MCF 10A (cell line): Measurements from ENCODE around the gene DYRK1A. TPM values are rescaled to one million over a fixed set of nuclear protein-coding genes. Genes with fewer than 3 reads are reported as not detected.

Experiments used
- BruUV-seq: library from RNA; stranded (reverse); fragments of 400-500 nt; replicated peaks from 2 replicates; lab custom pipeline; 2021; lab: Mats Ljungman, UMichigan
- CTCF ChIA-PET: fragments of 300-600 bp; sonication (Branson Sonifier 250); formaldehyde crosslinking; extraction: SDS; loops from one replicate; lab custom pipeline; 2021; ENCODE audit warnings: antibody characterized with exemption, inconsistent platforms; lab: Yijun Ruan, JAX
- POLR2A ChIA-PET: fragments of 300-600, 350-650 bp; sonication (Branson Sonifier 250); formaldehyde crosslinking; extraction: SDS; loops from one replicate; lab custom pipeline; 2020; ENCODE audit warnings: antibody characterized with exemption, inconsistent platforms; lab: Yijun Ruan, JAX
- DNase-seq: peaks from one replicate; pipeline ENCODE4 v3.0.0-alpha.2; 2018; ENCODE audit not compliant: unreplicated experiment
- H3K27ac Mint-ChIP-seq: one replicate; pipeline ENCODE4 v1.8.0; 2022; ENCODE audit warnings: mild to moderate bottlenecking, low read depth, mixed read lengths; ENCODE audit not compliant: unreplicated experiment
- H3K27me3 Mint-ChIP-seq: one replicate; pipeline ENCODE4 v1.8.0; 2022; ENCODE audit warnings: mixed read lengths; ENCODE audit not compliant: insufficient read depth, unreplicated experiment
- H3K36me3 Mint-ChIP-seq: one replicate; pipeline ENCODE4 v1.8.0; 2022; ENCODE audit warnings: mild to moderate bottlenecking, moderate library complexity, mixed read lengths; ENCODE audit not compliant: insufficient read depth, unreplicated experiment
- H3K4me1 Mint-ChIP-seq: one replicate; pipeline ENCODE4 v1.8.0; 2022; ENCODE audit warnings: mixed read lengths; ENCODE audit not compliant: insufficient read depth, unreplicated experiment
- H3K4me3 Mint-ChIP-seq: one replicate; pipeline ENCODE4 v1.8.0; 2022; ENCODE audit warnings: mild to moderate bottlenecking, moderate library complexity, mixed read lengths; ENCODE audit not compliant: unreplicated experiment
- H3K9me3 Mint-ChIP-seq: one replicate; pipeline ENCODE4 v1.8.0; 2022; ENCODE audit warnings: mixed read lengths; ENCODE audit not compliant: unreplicated experiment
- intact Hi-C: fragments of 100-400 bp; cut with micrococcal nuclease; formaldehyde crosslinking; loops from 2 replicates; pipeline ENCODE4 v1.14.1; 2022
- total RNA-seq: library from RNA; stranded (reverse); gene quantifications from 2 replicates; pipeline ENCODE4 v1.2.3, GENCODE V29; 2022
- TF ChIP-seq, protein P1 (sequence below): fragments of 200-600 bp; IDR thresholded peaks from one replicate; pipeline ENCODE4 v1.8.0; 2022; ENCODE audit warnings: antibody characterized with exemption, mild to moderate bottlenecking; ENCODE audit not compliant: unreplicated experiment

DYRK1A gene
- total RNA-seq, 1 experiment from 2014 or later, result 58.6 TPM

DNA sequence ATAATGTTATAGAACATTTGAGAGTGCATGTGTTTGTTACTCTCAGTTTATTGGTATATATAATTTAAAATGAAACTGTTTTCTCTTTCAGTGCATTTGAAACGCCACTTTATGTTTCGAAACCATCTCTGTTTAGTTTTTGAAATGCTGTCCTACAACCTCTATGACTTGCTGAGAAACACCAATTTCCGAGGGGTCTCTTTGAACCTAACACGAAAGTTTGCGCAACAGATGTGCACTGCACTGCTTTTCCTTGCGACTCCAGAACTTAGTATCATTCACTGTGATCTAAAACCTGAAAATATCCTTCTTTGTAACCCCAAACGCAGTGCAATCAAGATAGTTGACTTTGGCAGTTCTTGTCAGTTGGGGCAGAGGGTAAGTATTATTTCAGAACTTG, 123.5 kb downstream of the DYRK1A start:
- no peak for DNase-seq
- peaks cover 58% of the 10 kb centered on the region for H3K36me3 Mint-ChIP-seq
- ChIA-PET CTCF (no interaction called here), POLR2A (no interaction called here)
- H3K4me1 Mint-ChIP-seq, result no peaks in the 10 kb centered on the region
- H3K27ac Mint-ChIP-seq, result no peak overlapping the region
- TF ChIP-seq, protein P1, sequence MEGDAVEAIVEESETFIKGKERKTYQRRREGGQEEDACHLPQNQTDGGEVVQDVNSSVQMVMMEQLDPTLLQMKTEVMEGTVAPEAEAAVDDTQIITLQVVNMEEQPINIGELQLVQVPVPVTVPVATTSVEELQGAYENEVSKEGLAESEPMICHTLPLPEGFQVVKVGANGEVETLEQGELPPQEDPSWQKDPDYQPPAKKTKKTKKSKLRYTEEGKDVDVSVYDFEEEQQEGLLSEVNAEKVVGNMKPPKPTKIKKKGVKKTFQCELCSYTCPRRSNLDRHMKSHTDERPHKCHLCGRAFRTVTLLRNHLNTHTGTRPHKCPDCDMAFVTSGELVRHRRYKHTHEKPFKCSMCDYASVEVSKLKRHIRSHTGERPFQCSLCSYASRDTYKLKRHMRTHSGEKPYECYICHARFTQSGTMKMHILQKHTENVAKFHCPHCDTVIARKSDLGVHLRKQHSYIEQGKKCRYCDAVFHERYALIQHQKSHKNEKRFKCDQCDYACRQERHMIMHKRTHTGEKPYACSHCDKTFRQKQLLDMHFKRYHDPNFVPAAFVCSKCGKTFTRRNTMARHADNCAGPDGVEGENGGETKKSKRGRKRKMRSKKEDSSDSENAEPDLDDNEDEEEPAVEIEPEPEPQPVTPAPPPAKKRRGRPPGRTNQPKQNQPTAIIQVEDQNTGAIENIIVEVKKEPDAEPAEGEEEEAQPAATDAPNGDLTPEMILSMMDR, result no peak
- H3K4me3 Mint-ChIP-seq, result no peak overlapping the region
- H3K9me3 Mint-ChIP-seq, result no peaks in the 10 kb centered on the region
- H3K27me3 Mint-ChIP-seq, result no peaks in the 10 kb centered on the region
- BruUV-seq, result no TSS peak
- intact Hi-C loops, result loop anchor here (10.0 kb wide), 1 partner anchor 235 kb away; no protein-coding TSS in a partner anchor

DNA sequence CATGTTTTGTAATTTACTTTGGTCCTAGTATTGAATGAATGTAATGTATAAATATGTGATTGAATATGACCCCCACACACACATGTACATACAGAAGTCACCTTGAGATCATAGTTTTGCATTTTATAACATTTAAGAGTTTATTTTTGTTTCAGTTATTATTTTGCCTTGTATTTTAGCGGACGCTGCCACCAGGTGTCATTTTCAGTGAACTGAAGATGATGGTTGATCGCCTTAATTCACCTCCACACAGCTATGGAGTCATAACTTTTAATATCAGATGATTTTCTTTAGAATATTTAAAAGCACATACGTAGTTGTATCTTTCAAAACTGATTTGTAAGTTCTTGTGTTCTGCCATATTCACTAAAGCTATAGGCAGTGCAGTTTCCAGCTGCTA, 130.4 kb downstream of the DYRK1A start:
- peaks cover 3% of the 10 kb centered on the region for H3K9me3 Mint-ChIP-seq
- POLR2A ChIA-PET, result interaction anchor here (0.7 to 1.6 kb wide), 3 partner anchors 32 to 123 kb away, joined by 3 read pairs; no protein-coding TSS in a partner anchor
- H3K36me3 Mint-ChIP-seq, result peaks cover 73% of the 10 kb centered on the region
- H3K4me3 Mint-ChIP-seq, result no peak overlapping the region
- H3K4me1 Mint-ChIP-seq, result peaks cover 4% of the 10 kb centered on the region
- TF ChIP-seq, protein P1, result peak; percentile 30
- no peaks in the 10 kb centered on the region for H3K27me3 Mint-ChIP-seq
- intact Hi-C loops, result loop anchor here (10.0 kb wide), 1 partner anchor 242 kb away; no protein-coding TSS in a partner anchor
- no TSS peak for BruUV-seq
- CTCF ChIA-PET, result interaction anchor here (0.7 to 1.3 kb wide), 6 partner anchors 11 to 859 kb away, joined by 3 to 4 read pairs (median 3); no protein-coding TSS in a partner anchor
- peak; percentile 14 for DNase-seq
- H3K27ac Mint-ChIP-seq, result no peak overlapping the region

DNA sequence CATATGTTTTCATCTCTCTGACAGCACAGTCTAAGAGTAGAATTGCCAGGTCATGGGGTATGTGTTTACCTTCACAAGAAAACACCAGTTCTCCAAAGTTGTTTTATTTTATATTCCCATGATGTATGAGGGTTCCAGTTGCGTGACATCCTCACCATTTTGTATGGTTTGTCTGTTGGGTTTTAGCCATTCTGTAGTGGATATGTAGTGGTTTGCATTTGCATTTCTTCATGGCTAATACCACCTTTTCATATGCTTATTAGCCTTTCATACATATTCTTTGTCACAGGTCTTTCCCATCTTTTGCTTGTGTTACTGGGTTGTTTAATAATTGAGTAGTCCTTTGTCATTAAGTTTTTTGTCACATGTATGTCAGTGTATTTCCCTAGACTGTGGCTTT, 132.1 kb downstream of the DYRK1A start:
- intact Hi-C loops, result loop anchor here (10.0 kb wide), 1 partner anchor 244 kb away; no protein-coding TSS in a partner anchor
- H3K4me3 Mint-ChIP-seq, result no peak overlapping the region
- TF ChIP-seq, protein P1, result no peak
- H3K36me3 Mint-ChIP-seq, result peaks cover 78% of the 10 kb centered on the region
- no peaks in the 10 kb centered on the region for H3K27me3 Mint-ChIP-seq
- peaks cover 17% of the 10 kb centered on the region for H3K9me3 Mint-ChIP-seq
- no peak overlapping the region for H3K27ac Mint-ChIP-seq
- no TSS peak for BruUV-seq
- H3K4me1 Mint-ChIP-seq, result peaks cover 9% of the 10 kb centered on the region
- POLR2A ChIA-PET, result no interaction called here
- CTCF ChIA-PET, result no interaction called here
- DNase-seq, result no peak

DNA sequence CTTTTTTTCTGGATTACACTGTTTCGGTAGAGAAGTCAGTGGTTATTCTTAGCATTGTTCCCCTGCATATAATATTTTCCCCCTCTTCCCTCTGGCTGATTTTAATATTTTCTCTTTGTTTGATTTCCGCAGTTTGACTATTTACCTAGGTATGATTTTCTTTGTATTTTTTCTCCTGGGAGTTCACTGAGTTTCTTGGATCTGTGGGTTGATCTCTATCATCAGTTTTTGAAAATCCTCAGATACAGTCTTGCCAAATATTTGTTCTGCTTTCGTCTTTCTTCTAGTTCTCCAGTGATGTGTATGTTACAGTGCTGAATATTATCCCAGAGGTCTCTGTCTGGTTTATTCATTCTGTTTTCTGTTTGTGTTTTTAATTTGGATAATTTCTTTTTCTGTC, 136.4 kb downstream of the DYRK1A start:
- intact Hi-C loops, result no loop called here
- DNase-seq, result no peak
- CTCF ChIA-PET, result no interaction called here
- Mint-ChIP-seq H3K4me1 (peaks cover 15% of the 10 kb centered on the region), H3K27ac (peak overlapping the region; percentile 61), H3K4me3 (no peak overlapping the region), H3K36me3 (peaks cover 55% of the 10 kb centered on the region), H3K27me3 (no peaks in the 10 kb centered on the region), H3K9me3 (peaks cover 17% of the 10 kb centered on the region)
- POLR2A ChIA-PET, result no interaction called here
- TF ChIP-seq, protein P1, result no peak
- BruUV-seq, result no TSS peak
